GM21723 (cell line): ENCODE measurements around the gene M6PR.

Source experiments
- ATAC-seq: cut with Tn5 transposase; IDR thresholded peaks from one replicate; pipeline ENCODE4 v1.9.1; 2021; ENCODE audit warnings: mild to moderate bottlenecking, moderate library complexity; ENCODE audit not compliant: unreplicated experiment

The M6PR gene

GRCh38 chr12:8949342-8950220 is at the start of gene M6PR:
M6PR (minus strand) TSS chr12:8949645; CDS start chr12:8946404, 3,241 bp downstream.
- peak; percentile 90 for ATAC-seq

GRCh38 chr12:8996682-8997405 is 47.4 kb upstream of the M6PR start:
- ATAC-seq, result peak; percentile 96

- no peak for ATAC-seq
Measured at GRCh38 chr12:8995021-8995775, 45.8 kb upstream of the M6PR start.

- ATAC-seq, result no peak
Measured at GRCh38 chr12:8993827-8994226, 44.4 kb upstream of the M6PR start.

- no peak for ATAC-seq
Measured at GRCh38 chr12:8991371-8992345, 42.2 kb upstream of the M6PR start.

GRCh38 chr12:8989413-8989812 is 40.0 kb upstream of the M6PR start, which contains the start of gene KLRG1:
KLRG1 (plus strand) TSS chr12:8989546; CDS start chr12:8989636, 90 bp downstream.
- no peak for ATAC-seq

GRCh38 chr12:8987685-8988084 is 38.2 kb upstream of the M6PR start:
- ATAC-seq, result no peak

- no peak for ATAC-seq
Measured at GRCh38 chr12:8987163-8987562, 37.7 kb upstream of the M6PR start.

- ATAC-seq, result no peak
Measured at GRCh38 chr12:8985213-8985754, 35.8 kb upstream of the M6PR start.

- ATAC-seq, result no peak
Measured at GRCh38 chr12:8980137-8980536, 30.7 kb upstream of the M6PR start.

GRCh38 chr12:8970432-8970831 is 21.0 kb upstream of the M6PR start:
- ATAC-seq, result no peak

- ATAC-seq, result no peak
Measured at GRCh38 chr12:8969861-8970411, 20.5 kb upstream of the M6PR start.

- no peak for ATAC-seq
Measured at GRCh38 chr12:8968761-8969160, 19.3 kb upstream of the M6PR start.

- no peak for ATAC-seq
Measured at GRCh38 chr12:8960176-8960575, 10.7 kb upstream of the M6PR start.

GRCh38 chr12:8958066-8958465 is 8.6 kb upstream of the M6PR start:
- ATAC-seq, result no peak

GRCh38 chr12:8957561-8957960 is 8.1 kb upstream of the M6PR start:
- ATAC-seq, result no peak

- ATAC-seq, result no peak
Measured at GRCh38 chr12:8956772-8957171, 7.3 kb upstream of the M6PR start.

GRCh38 chr12:8956073-8956472 is 6.6 kb upstream of the M6PR start:
- ATAC-seq, result no peak

- ATAC-seq, result no peak
Measured at GRCh38 chr12:8953773-8954402, 4.4 kb upstream of the M6PR start.
